DND-41 (cell line): ENCODE results near the gene PRKCE.

ENCODE experiments used
- ATAC-seq: fragments of 200-7000 bp; cut with Tn5 transposase; 3 replicates; pipeline ENCODE4 v1.9.1; 2021; ENCODE audit warnings: low read depth; ENCODE audit not compliant: insufficient read depth
- DNase-seq: peaks from one replicate; pipeline ENCODE4 v3.0.0-alpha.2; 2020
- H2AFZ ChIP-seq: 2 replicates; pipeline ENCODE4 v1.6.0; 2012; ENCODE audit warnings: low read depth, low read length
- H3K27ac ChIP-seq: 2 replicates; pipeline ENCODE4 v1.5.1; 2012; ENCODE audit warnings: low read length, inconsistent platforms
- H3K27me3 ChIP-seq: fragments of 200-600 bp; sonication (generic); 2 replicates; pipeline ENCODE4 v1.6.0; 2012; ENCODE audit warnings: low read length, mild to moderate bottlenecking, inconsistent platforms; ENCODE audit not compliant: insufficient read depth, poor library complexity
- H3K36me3 ChIP-seq: 2 replicates; pipeline ENCODE4 v1.5.1; 2012; ENCODE audit warnings: low read length, inconsistent platforms; ENCODE audit not compliant: insufficient read depth
- H3K4me1 ChIP-seq: 2 replicates; pipeline ENCODE4 v1.5.1; 2012; ENCODE audit warnings: mild to moderate bottlenecking, low read length; ENCODE audit not compliant: insufficient read depth
- H3K4me2 ChIP-seq: 2 replicates; pipeline ENCODE4 v1.6.0; 2012; ENCODE audit warnings: mild to moderate bottlenecking, moderate library complexity, low read length, inconsistent platforms; ENCODE audit not compliant: insufficient read depth
- H3K4me3 ChIP-seq, 2 experiments: fragments of 200-600 bp in 1 of 2; shearing (Covaris generic) in 1 of 2; 2 replicates each; pipeline ENCODE4 v1.5.1; 2012 to 2016; ENCODE audit warnings: inconsistent platforms in 2 of 2, low read length in 2 of 2, mild to moderate bottlenecking in 2 of 2, low read depth in 1 of 2, moderate library complexity in 1 of 2
- H3K79me2 ChIP-seq: 2 replicates; pipeline ENCODE4 v1.6.0; 2012; ENCODE audit warnings: low read length, inconsistent platforms; ENCODE audit not compliant: insufficient read depth
- H3K9ac ChIP-seq: 2 replicates; pipeline ENCODE4 v1.6.0; 2012; ENCODE audit warnings: low read depth, mild to moderate bottlenecking, inconsistent platforms, low read length, moderate library complexity
- H3K9me3 ChIP-seq: 2 replicates; pipeline ENCODE4 v1.5.1; 2012; ENCODE audit warnings: low read length, moderate library complexity, mild to moderate bottlenecking, inconsistent platforms; ENCODE audit not compliant: insufficient read depth, severe bottlenecking
- H4K20me1 ChIP-seq: 2 replicates; pipeline ENCODE4 v1.6.0; 2012; ENCODE audit warnings: low read length; ENCODE audit not compliant: insufficient read depth
- CTCF ChIP-seq: IDR thresholded peaks from 2 replicates; pipeline ENCODE4 v1.5.1; 2012; ENCODE audit warnings: borderline replicate concordance, low read length, moderate library complexity, mild to moderate bottlenecking; ENCODE audit not compliant: poor library complexity, severe bottlenecking; ENCODE audit errors: extremely low read depth
- EZH2 ChIP-seq: IDR thresholded peaks from 3 replicates; pipeline ENCODE4 v1.6.1; 2012; ENCODE audit warnings: borderline replicate concordance, low read depth, mild to moderate bottlenecking, moderate library complexity, low read length, inconsistent platforms; ENCODE audit not compliant: severe bottlenecking

The PRKCE gene

GRCh38 chr2:45769854-45770576 lies 118.5 kb downstream of the PRKCE start:
- TF ChIP-seq CTCF (no peak), EZH2 (no peak)
- no peaks in the 10 kb centered on the region for H3K79me2 ChIP-seq
- H3K9me3 ChIP-seq, result no peaks in the 10 kb centered on the region
- no peaks in the 10 kb centered on the region for H3K27me3 ChIP-seq
- DNase-seq, result no peak
- H3K36me3 ChIP-seq, result no peaks in the 10 kb centered on the region
- no peak overlapping the region for H3K9ac ChIP-seq
- H3K27ac ChIP-seq, result no peak overlapping the region
- no peaks in the 10 kb centered on the region for H3K4me1 ChIP-seq
- H3K4me2 ChIP-seq, result no peak overlapping the region
- ATAC-seq, result no peak
- peaks cover 6% of the 10 kb centered on the region; the same call in 1 of the 2 replicates for H4K20me1 ChIP-seq
- H2AFZ ChIP-seq, result no peak overlapping the region
- no peak overlapping the region for H3K4me3 ChIP-seq

- H3K36me3 ChIP-seq, result no peaks in the 10 kb centered on the region
- H3K4me2 ChIP-seq, result no peak overlapping the region
- ATAC-seq, result no peak
- no peak overlapping the region for H2AFZ ChIP-seq
- no peak overlapping the region for H3K4me3 ChIP-seq
- H3K27ac ChIP-seq, result no peak overlapping the region
- H4K20me1 ChIP-seq, result peaks cover 6% of the 10 kb centered on the region; the same call in 1 of the 2 replicates
- no peak overlapping the region for H3K9ac ChIP-seq
- H3K79me2 ChIP-seq, result no peaks in the 10 kb centered on the region
- H3K4me1 ChIP-seq, result no peaks in the 10 kb centered on the region
- no peaks in the 10 kb centered on the region for H3K27me3 ChIP-seq
- H3K9me3 ChIP-seq, result no peaks in the 10 kb centered on the region
- TF ChIP-seq CTCF (no peak), EZH2 (no peak)
- DNase-seq, result no peak
Measured at GRCh38 chr2:45770811-45771210, 119.3 kb downstream of the PRKCE start.

GRCh38 chr2:45771261-45771660 lies 119.8 kb downstream of the PRKCE start:
- DNase-seq, result no peak
- no peak overlapping the region for H3K27ac ChIP-seq

More at GRCh38 chr2:45771261-45771660, 119.8 kb downstream of the PRKCE start:
- Histone ChIP-seq H3K27me3 (no peaks in the 10 kb centered on the region), H3K4me2 (no peak overlapping the region), H3K79me2 (no peaks in the 10 kb centered on the region), H2AFZ (no peak overlapping the region), H4K20me1 (peaks cover 6% of the 10 kb centered on the region; the same call in 1 of the 2 replicates), H3K9ac (no peak overlapping the region), H3K9me3 (no peaks in the 10 kb centered on the region), H3K36me3 (no peaks in the 10 kb centered on the region), H3K4me3 (no peak overlapping the region), H3K4me1 (no peaks in the 10 kb centered on the region)
- no peak for TF ChIP-seq EZH2
- TF ChIP-seq CTCF, result no peak
- ATAC-seq, result no peak
